Activated CD8-positive, alpha-beta memory T cell treated with anti-CD3 and anti-CD28 coated beads, Interleukin-2, amount 50 U/mL, for 1 hour (primary cell): ENCODE data around the gene CHAD.
"Not testable (repeated sequence)": the region's sequence is repeated elsewhere in the genome, so short reads cannot be mapped to it uniquely, and the experiment has no call there.

Experiments
- DNase-seq: peaks from one replicate; pipeline ENCODE4 v3.0.0-alpha.2; 2020; ENCODE audit errors: extremely low read depth

CHAD gene

DNA sequence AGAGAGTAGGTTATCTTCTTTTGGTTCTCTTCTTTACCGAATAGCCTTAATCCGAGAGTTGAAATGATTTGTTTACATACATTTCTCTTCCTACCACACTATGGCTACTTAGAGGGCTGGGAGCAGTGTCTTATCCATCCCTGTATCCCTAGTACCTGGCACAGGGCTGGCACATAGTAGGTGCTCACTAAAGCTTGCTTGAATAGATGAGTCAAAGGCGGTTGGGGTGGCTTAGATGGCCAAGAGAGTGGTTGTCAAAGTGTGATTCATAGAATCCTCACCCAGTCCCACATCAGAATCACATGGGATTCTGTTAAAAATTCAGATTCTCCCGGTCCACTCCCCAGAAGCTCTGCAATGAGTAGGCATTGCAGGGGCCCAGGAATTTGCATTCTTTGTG lies 11.1 kb downstream of the CHAD start:
- no peak for DNase-seq

GRCh38 chr17:50453901-50454300 lies 14.8 kb downstream of the CHAD start:
- no peak for DNase-seq

DNA sequence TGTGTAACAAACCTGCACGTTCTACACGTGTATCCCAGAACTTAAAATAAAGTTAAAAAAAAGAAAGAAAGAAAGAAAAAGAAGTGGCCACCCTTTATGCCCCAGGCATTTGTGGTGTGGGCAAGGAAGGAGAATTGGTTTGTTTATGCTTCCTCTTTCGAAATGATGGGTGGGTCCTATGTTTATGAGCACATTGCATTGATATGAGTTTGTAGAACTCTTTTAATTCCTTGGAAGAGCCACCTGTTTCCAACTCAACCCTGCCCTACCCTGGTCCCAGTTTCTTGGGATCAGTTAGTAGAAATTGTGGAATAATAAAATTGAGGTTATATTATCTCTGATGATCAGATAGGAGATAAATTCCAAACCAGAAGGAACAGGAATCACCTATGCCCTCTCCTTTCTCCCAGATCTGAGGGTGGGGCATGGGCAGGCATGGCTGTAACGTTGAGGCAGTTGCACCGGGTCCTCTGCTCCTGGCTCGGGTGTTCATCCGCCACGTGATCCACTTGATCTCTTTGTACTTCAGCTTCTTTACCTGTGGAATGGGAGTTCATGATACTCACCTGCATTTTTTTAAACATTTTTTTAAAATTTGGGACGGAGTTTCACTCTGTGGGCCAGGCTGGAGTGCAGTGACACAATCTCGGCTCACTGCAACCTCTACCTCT lies 15.9 kb downstream of the CHAD start:
- no peak for DNase-seq

GRCh38 chr17:50451943-50452629 lies 16.6 kb downstream of the CHAD start:
- no peak for DNase-seq

GRCh38 chr17:50448643-50449042 lies 20.0 kb downstream of the CHAD start:
- no peak for DNase-seq

GRCh38 chr17:50447870-50448595 lies 20.6 kb downstream of the CHAD start:
- no peak for DNase-seq

GRCh38 chr17:50445730-50446325 lies 22.9 kb downstream of the CHAD start:
- no peak for DNase-seq

DNA sequence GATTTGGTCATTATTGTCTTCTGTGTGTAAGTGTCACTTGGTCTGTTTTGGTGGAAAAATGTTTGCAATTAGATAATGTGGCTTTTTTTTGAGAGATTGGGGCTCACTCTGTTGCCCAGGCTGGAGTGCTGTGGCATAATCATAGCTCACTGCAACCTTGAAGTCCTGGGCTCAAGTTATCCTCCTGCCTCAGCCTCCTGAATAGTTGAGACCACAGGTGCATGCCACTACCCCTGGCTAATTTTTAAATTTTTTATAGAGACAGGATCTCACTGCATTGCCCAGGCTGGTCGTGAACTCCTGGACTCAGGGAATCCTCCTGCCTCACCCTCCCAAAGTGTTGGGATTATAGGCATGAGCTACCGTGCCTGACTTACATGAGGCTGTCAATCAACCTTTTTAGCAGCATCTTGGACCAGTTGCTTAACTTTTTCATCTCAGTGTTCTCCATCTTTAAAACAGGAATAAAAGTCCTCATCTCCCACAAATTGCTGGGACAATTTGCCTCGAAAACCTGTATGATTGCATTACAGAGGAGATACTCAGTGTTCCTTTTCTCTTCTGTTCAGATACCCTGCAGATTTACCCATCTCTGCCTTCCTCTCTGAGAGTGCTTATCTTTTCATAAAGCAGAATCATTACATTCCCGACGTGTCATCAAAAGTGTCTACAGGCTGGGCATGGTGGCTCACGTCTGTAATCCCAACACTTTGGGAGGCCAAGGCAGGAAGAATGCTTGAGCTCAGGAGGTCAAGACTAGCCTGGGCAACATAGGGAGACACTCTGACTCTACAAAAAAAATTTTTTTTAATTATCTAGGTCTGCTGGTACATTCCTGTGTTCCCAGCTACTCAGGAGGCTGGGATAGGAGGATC lies 23.6 kb downstream of the CHAD start:
- DNase-seq, result no peak

DNA sequence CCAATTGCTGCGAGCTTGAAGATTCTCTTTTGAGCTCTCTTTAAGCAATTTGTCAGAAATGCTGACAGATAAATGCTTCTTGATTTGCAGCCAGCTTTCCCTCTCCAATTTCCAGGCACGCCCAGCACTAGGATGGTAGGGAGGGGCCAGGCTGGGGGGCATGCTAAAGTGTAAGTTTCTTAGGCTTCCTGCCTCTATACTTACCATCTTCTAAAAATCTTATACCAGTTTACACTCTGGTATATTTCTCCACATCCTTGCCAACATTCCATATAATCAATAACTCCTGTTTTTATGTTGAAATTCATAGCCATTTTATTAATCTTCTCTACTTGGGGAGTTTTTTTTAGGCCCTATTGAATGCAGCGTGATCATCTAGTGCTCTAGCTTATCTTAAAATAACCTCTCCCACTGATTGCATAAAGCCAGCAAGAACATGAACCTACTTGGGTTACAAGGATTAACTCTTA lies 25.1 kb downstream of the CHAD start:
- DNase-seq, result no peak

GRCh38 chr17:50440838-50441829 lies 27.5 kb downstream of the CHAD start:
- no peak for DNase-seq

DNA sequence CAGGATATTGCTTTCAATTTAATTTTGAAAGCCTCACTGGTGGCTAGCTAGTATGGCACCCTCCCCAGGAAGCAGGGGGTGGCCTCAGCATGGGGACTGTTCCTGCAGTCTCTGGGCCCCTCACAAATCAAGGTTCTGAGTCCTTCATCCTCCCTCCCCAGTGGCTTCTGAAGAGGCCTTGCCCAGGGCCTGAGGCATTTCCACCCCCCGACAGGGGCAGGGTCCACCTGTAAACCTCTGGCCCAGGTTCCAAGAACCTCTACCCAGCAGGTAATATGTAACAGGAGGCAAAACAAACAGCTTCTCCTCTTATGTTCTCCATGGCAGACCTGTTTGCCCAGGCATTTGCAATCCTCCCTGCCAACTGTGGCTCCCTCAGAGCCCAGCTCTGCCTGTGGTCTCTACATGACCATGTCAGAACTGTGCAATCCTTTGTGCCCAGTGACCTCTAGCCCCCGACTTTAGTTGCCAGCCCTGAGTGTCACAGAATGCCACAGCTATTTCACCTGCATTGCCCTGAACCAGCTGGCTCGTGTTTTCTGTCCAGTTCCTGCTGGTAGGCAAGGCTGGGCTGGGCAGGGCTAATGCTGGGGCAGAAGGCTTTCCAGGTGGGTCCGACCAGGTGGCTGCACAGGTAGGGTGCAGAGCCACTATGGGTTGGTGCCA lies 28.4 kb downstream of the CHAD start:
- no peak for DNase-seq

GRCh38 chr17:50439008-50439407 lies 29.7 kb downstream of the CHAD start:
- no peak for DNase-seq

GRCh38 chr17:50437409-50437808 lies 31.3 kb downstream of the CHAD start:
- no peak for DNase-seq

- DNase-seq, result no peak
Observed at GRCh38 chr17:50432125-50432762, 36.4 kb downstream of the CHAD start.

DNA sequence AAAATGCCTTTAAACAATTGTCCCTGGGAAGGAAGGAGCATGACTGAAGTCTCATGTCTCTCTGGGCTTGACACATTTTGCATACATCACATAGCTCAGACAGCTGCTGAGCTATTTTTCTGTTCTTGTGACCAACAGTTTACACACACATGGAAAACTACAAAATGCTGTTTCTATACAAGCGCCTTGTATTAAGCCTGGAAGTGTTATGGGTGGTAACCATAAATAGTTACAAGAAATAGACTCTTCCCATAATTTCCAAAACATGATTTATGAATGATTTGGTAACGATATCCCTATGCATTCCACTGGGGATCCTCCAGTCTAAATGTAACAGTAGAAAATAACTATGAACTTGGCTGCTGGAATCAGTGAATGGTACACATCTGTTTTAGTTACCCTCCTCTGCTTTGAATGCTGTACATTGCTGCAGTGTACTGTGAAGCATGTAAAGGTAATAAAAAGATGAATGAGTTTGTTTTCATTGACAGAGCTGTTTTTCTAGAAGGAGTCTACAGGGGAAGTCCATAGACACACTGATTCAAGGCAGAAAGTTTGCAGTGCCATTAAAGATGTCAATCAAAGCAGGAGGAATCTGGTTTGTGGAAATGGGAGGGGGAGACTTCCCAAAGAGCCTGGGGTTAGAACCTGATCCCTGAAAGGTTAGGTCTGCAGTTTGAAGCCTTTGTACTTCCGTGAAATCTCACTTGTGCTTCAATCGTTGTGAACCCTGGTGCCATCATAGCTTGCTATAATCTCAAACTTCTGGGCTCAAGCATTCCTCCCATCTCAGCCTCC lies 37.7 kb downstream of the CHAD start:
- no peak for DNase-seq

- DNase-seq, result no peak
Observed at GRCh38 chr17:50429793-50430192, 38.9 kb downstream of the CHAD start.

DNA sequence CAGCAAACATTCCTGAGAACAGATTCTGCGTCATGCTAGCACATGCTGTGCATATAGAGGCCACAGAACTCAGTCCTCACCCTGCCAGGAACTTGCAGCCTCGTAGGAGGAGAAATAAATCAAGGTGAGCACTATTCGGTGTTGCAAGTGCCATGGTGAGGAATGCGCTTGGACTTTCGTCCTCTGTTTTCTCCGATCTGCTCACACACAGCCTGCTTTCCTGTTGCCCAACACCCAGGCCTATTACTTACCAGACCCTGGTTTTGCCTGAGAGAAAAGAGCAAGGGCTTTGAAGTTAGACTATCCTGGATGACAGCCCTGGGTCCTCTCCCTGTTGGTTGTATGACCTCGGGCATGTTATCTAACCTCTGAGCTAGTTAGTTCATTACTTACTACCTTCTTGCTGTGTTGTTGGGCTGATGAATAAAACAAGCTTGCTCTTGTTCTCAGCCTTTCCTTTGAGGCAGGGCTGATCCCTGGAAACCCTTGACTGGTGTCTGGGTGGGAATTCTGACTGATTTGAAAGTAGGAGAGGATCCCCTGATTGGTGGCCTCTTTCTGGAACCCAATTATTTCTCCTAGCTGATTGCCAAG lies 39.8 kb downstream of the CHAD start:
- no peak for DNase-seq

DNA sequence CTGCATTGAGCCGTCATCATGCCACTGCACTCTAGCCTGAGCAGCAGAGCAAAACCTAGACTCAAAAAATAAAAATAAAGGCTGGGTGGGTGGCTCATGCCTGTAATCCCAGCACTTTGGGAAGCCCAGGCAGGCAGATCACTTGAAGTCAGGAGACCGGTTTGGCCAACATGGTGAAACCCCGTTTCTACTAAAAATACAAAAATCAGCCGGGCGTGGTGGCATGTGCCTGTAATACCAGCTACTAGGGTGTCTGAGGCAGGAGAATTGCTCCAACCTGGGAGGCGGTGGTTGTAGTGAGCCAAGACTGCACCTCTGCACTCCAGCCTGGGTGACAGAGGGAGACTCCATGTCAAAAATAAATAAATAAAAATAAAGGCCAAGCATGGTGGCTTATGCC lies 40.6 kb downstream of the CHAD start:
- DNase-seq, result not testable (repeated sequence)
